DMS114 treated with DMSO at 0.1 percent for 48 hours (cell line): Measurements from ENCODE around the gene THAP12.
"Not testable (repeated sequence)": the region's sequence is repeated elsewhere in the genome, so short reads cannot be mapped to it uniquely, and the experiment has no call there.

Experiments used
- DNase-seq: peaks from one replicate; lab custom pipeline; 2025; ENCODE audit not compliant: unreplicated experiment; lab: John Stamatoyannopoulos, UW

Gene THAP12

DNA sequence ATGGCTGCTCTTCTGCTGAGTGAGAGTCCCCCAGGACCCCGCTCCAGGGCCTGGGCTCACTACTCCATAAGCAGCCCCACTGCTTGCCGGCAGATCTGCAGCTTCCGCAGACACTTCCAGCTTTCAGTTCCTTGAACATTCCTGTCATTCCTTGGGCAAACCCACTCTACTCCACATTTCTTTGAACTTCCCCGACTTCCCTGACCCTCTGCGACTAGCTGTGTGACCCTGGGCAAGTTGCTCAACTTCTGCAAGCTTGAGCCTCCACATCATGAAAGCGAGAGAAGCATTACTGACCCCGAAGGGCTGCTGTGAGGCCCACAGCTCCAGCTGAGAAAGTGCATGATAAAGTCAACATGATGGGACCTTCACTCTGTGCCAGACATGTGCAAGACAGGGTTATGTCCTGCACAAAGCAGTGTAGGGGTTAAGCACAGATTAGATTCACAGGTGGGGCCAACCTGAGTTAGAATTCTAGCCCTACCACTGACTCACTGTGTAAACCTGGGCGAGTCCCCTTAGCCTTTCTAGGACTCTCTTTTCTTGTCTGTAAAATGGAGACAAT, 51.8 kb downstream of the THAP12 start:
- no peak for DNase-seq

DNA sequence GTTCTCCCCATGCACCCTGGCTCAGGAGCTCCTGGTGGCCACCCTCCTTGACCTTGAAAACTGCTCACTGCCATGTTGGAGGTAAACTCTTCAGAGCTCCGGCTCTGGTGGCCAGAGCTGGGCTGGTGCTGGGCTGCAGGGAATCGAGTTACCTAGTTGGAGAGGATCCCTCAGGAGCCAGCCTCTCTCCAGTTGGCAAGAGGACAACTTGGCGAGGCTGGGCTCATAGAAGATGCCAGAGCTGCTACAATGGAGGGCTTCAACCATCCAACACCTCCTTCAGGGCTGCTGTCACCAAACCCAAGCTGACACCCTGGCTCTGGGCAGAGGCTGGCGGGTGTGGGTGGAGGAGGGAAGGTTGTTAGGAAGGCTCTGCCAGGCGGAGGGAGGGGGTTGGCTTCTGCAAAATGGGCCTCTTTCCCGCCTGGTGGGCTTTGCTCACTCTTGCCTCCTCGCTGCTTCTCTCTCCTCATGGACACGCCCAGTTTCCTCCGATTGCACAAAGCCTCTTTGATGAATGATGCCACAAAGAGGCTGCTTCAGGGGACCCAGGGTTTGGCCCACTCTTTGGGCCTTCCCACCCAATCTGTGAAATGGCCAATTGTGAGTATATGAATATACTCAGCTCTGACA, 53.1 kb downstream of the THAP12 start:
- DNase-seq = no peak

DNA sequence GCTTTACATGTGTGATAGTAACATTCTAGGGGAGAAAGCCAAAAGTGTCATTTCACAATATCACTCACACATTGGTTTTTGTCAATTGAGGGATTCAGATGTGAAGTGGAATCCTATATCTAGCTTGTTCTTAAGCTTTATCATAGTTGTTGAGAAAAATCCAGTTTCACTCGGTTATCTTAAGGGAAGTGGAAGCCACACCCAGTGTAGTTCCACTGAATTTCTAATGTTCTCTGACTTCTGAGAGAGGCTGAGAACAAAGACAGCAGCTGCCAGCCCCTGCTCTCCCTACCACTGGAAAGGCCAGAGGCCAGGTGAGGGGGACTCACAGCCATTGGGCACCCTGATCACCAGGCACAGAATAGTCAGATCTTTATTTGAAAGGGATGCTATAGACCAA, 53.7 kb downstream of the THAP12 start:
- DNase-seq = no peak

GRCh38 chr11:76325185-76325584, 55.7 kb downstream of the THAP12 start:
- DNase-seq = no peak

DNA sequence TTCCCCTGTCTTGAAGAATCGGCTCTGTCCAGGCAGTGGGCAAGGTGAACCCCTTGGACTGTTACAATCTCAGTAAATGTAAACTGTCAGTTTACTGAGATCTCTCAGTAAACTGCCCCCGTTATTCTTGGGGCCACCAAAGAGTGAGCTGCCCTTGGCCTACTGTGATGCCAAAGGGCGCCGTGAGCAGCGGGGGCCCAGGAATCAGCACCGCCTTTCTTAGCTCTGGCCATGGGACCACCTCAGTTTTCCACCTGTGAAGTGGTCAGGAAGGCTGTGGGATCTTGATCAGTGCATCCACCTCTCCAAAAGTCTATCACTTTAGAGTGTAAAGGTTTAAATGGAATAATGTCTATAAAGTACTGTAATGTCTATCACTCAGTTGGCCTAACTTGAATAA, 57.1 kb downstream of the THAP12 start:
- DNase-seq = no peak

- DNase-seq = not testable (repeated sequence)
Measured at GRCh38 chr11:76323375-76323774, 57.6 kb downstream of the THAP12 start.

DNA sequence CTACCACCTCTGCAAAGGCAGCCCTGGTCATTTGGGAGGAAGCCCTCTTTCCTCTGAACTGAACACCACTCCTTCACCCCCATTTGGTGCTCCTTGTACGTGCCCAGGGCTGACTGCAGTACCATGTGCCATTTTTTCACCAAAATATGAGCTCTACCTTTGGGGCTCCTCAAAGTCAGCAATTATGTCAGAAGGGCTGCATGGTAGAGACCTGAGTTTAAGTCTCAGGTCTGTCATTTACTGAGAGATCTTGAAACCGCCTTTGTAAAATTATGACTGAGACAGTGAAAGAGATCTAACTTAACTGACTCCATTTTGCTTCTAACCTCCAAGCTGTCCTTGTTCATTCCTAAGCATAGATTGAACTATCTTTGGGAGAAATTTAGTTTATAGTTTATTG, 58.0 kb downstream of the THAP12 start:
- no peak for DNase-seq

DNA sequence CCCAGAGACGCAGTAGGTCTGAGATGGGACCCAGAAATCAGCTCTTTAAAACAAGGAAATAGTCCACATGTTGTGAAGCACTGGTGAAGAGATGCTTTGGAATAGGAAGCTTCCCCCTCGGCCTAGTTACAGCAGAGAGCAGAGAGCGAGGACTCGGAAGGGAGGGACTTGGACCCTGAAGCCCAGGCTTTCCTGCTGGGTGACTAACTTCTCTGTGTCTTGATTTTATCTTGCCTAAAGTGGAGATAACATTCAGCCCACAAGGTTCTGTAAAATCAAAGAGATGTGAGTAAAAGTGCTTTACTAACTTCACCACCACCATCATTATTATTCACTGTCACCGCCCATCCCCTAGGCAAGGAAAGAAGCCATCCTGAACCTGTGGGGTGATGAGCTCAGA, 58.4 kb downstream of the THAP12 start:
- DNase-seq = no peak

- no peak for DNase-seq
Measured at GRCh38 chr11:76321820-76322524, 59.0 kb downstream of the THAP12 start.

DNA sequence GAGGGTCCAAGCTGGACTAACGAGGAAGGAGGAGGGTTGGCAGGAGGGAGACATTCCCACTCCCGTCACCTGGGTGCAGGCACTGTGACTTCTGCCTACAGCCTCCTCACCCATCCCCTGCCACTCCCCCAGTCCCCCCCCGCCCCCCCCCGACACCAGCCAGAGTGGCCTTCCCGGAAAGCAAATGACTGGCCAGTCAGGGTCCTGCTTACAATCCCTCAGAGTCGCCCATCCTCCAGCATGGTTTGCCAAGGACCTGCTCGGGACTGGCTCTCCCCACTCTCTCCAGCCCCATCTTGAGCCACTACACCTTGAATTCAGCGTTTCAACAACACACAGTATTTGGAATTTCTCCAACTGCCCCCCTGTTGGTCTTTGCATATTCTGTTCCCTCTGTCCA, 59.6 kb downstream of the THAP12 start:
- DNase-seq = no peak

- DNase-seq = no peak
Measured at GRCh38 chr11:76320929-76321328, 60.0 kb downstream of the THAP12 start.

DNA sequence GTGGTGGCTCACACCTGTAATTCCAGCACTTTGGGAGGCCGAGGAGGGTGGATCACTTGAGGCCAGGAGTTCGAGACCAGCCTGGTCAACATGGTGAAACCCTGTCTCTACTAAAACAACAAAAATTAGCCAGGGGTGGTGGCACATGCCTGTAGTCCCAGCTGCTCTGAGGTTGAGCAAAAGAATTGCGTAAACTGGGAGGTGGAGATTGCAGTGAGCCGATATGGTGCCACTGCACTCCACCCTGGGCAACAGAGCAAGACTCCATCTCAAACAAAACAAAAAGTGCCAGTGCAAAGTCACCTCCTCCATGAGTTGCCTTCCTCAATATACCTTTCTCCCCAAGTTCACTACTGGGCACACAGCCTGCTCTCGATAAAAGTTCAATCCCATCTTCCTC, 61.1 kb downstream of the THAP12 start:
- DNase-seq = not testable (repeated sequence)

DNA sequence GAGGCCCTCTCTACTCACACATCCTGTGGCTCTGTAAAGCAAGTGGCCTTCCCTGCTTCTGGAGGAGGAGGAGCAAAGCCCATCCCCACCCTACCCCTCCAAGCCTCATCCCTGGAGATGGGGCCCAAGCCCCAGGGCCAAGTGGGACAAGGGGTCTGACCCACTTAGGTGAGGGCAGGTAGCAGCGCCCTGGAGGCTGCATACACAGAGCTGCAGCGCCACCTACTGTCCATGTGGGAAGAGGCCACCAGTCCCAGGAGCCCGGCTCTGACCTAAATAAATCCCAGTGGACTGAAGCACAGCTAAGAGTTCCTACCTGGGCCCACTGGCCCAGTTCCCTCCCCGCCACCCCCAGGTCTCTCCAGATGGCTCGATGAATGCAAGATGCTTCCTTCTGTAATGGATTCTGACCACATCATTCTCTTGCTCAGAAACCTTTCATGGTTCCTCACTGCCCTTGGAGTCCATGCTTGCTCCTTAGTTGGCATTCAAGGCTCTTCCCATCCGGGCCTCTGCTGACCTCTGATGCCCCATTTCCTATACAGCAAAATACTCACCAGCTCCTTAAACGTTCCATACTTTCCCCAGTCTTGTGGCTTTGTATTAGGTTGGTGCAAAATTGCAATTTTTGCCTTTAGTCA, 62.1 kb downstream of the THAP12 start:
- peak; percentile 18 for DNase-seq

DNA sequence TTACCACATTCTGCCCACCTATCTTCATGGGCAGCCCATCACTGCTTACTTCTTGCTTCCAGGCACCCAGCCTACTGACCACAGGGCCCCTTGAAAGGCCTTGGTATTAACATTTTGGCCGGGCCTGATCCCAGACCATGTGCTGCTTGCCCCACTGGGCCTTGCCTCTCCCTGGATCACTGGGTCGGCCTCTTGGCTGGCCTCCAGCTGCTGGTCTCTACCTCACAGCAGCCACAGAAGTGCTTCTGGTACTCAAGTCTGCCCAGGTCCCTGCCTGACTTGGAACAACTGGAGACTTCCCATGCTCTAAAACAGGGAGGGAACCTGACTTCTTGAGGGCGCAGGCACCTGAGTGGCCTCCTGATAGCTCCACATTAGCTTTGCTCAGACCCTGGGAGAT, 63.6 kb downstream of the THAP12 start:
- no peak for DNase-seq

DNA sequence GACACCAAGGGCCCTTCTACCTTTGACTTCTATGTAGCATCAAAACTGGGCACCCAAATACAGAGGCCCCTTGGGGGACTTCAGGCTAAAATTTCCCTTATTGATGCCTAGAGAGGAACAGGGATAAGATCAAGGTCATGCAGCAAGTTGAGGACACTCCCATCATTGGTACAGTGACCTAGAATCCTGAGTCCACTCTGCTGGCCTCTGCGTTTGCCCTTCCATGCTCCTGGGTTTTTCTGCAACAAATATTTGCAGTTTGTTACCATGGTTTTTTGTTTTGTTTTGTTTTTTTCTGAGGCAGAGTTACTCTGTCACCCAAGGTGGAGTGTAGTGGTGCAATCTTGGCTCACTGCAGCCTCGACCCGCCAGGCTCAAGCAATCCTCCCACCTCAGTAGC, 64.2 kb downstream of the THAP12 start:
- DNase-seq = no peak

DNA sequence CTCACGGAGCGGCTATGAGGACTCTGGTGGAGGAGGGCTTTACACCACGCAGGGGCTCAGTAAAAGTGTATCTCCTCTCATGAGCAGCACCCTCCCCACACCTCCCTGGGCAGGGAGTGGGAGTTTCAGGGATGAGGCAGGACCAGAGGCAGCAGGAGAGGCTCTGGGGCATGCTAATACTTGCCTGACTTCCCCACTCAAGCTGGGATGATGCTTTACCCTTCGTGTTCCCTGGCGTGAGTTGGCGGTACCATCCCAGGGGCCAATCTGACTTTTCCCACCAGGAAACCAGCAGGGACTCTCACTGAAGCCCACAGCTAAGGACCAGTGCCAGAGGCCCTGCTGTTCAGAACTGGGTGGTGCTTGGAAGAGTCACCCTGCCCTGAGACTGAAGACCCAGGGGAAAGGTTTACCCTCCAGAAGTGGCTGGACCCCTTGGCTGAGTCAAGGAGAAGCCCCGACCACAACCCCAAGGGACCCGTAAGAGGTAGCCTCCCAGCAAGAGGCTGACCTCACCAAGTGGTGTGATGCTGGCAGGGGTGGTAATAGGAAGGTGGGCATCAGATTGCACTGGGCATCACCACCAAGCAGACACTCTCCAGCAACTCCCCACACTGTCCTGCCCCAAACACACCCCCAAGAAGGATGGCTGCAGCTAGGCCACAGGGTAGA, 65.6 kb downstream of the THAP12 start:
- DNase-seq = no peak

DNA sequence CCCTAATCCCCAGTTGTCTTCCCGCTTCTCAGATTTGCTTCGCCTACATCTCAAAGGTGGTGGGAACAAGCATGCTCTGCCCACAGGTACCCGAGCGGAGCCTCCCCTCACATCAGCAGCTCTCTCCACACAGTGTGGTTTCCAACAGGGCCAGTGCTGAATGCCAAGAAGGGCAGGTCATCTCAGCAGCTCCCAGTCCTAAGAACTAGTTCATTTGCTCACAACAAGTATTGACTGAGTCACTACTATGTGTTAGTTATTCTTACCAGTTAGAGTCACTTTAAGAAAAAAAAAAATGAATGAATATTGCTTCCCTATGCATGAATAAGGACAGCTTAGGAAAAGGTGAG, 66.2 kb downstream of the THAP12 start:
- DNase-seq = no peak

DNA sequence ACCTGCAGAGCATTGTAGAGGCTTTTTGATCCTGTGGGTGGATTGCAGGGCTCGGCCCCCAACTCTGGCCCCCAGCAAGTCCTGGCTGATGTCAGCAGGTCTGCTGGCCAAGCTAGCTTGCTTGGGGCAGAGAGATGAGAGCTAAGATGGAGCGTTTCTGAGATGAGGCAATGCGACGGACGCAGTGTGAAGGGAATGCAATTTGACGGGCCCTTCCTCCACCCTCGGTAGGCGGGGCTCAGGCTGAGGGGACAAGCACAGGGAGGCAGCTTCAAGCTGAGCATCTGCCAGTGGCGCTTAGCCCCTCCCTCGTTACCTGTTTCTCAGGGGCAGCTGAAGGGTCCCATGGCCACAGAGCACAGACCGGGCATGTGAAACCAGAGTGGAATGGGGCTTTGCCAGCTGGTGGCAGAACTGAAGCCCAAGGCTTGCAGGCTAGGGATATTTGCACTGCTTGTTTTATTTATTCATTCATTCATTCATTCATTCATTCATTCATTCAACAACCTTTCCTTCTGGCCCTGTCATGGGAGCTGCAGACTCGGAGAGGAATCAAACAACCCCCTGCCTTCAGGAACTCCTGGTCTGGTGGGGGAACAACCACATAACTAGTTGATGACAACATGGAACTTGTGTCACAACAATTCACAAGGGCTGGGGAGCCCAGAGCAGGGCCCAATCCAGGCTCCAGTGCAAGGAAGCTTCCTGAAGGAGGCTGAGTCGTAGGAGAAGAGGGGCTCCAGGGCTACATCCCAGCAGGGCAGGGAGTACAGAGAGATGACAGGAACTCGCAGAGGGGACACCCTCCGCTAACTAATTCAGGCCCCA, 66.8 kb downstream of the THAP12 start:
- no peak for DNase-seq

DNA sequence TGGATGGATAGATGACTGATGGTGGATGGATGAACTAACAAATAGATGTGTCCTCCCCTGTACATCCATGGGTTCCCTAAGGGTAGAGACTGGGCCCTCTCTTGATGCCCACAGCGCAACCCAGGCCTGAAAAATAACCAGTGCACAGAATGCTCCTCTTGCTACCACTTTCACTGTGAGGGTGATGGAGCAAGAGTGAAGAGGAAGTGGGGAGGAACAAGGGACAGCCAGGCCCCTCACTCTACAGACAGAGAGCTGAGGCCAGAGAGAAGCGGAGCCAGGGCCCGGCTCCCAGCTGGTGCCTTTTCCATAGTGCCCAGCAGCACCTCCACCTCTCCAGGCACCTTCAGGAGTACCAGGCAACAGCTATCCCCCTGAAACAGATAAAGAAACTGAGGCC, 67.7 kb downstream of the THAP12 start:
- DNase-seq = no peak

GRCh38 chr11:76310832-76311595, 69.9 kb downstream of the THAP12 start:
- DNase-seq = no peak
